GM12891 (cell line): ENCODE results near the gene GJD3.

Source experiments
- PAX5 ChIP-seq: IDR thresholded peaks from 2 replicates; pipeline ENCODE4 v1.6.1; 2011; ENCODE audit warnings: low read length, moderate library complexity, mild to moderate bottlenecking; ENCODE audit not compliant: insufficient read depth, severe bottlenecking
- POLR2A ChIP-seq: IDR thresholded peaks from 2 replicates; pipeline ENCODE4 v1.6.1; 2011; ENCODE audit warnings: low read depth, low read length, control low read depth
- POLR2AphosphoS5 ChIP-seq: IDR thresholded peaks from 2 replicates; pipeline ENCODE4 v1.6.1; 2011; ENCODE audit warnings: low read depth, low read length, control low read depth
- POU2F2 ChIP-seq: IDR thresholded peaks from 2 replicates; pipeline ENCODE4 v1.6.1; 2011; ENCODE audit warnings: low read depth, mild to moderate bottlenecking, control low read depth, low read length, moderate library complexity
- SPI1 ChIP-seq: IDR thresholded peaks from 2 replicates; pipeline ENCODE4 v1.6.1; 2011; ENCODE audit warnings: low read depth, low read length, control low read depth
- TAF1 ChIP-seq: IDR thresholded peaks from 2 replicates; pipeline ENCODE4 v1.6.1; 2011; ENCODE audit warnings: low read depth, low read length, control low read depth

DNA sequence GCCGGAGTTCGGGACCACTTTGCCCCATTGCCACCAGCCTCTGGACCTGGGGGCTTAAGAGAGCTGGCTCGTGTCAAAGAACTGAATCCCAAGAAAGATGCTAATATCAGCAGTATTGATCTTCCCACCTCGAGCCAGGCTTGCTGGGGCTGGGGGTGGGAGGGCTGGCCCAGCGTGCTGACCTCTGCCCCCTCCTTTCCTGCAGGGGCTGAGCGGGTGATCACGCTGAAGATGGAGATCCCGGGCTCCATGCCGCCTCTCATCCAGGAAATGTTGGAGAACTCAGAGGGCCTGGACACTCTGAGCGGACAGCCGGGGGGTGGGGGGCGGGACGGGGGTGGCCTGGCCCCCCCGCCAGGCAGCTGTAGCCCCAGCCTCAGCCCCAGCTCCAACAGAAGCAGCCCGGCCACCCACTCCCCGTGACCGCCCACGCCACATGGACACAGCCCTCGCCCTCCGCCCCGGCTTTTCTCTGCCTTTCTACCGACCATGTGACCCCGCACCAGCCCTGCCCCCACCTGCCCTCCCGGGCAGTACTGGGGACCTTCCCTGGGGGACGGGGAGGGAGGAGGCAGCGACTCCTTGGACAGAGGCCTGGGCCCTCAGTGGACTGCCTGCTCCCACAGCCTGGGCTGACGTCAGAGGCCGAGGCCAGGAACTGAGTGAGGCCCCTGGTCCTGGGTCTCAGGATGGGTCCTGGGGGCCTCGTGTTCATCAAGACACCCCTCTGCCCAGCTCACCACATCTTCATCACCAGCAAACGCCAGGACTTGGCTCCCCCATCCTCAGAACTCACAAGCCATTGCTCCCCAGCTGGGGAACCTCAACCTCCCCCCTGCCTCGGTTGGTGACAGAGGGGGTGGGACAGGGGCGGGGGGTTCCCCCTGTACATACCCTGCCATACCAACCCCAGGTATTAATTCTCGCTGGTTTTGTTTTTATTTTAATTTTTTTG, 8.5 kb downstream of the GJD3 start:
- TF ChIP-seq POLR2AphosphoS5 (no peak), POLR2A (no peak), TAF1 (no peak), PAX5 (no peak), SPI1 (no peak), POU2F2 (no peak)
